Skin of body (tissue), 2 donors: ENCODE measurements around the gene UAP1L1. TPM values are rescaled to one million over a fixed set of nuclear protein-coding genes. Genes with fewer than 3 reads are reported as not detected.
A peak's percentile ranks its signal among the peaks of the same experiment; 100 is the strongest.
"Not testable (repeated sequence)": the region's sequence is repeated elsewhere in the genome, so short reads cannot be mapped to it uniquely, and the experiment has no call there.

ENCODE experiments used
- DNase-seq: peaks from one replicate; lab custom pipeline; 2025; lab: John Stamatoyannopoulos, UW
- total RNA-seq: library from RNA; depleted of rRNA; stranded (reverse); fragments of >200 nt; gene quantifications from one replicate; pipeline ENCODE4 v1.2.3, GENCODE V29; 2014

The UAP1L1 gene
- total RNA-seq, 1 donor from 2014 or later = 5.4 TPM

DNA sequence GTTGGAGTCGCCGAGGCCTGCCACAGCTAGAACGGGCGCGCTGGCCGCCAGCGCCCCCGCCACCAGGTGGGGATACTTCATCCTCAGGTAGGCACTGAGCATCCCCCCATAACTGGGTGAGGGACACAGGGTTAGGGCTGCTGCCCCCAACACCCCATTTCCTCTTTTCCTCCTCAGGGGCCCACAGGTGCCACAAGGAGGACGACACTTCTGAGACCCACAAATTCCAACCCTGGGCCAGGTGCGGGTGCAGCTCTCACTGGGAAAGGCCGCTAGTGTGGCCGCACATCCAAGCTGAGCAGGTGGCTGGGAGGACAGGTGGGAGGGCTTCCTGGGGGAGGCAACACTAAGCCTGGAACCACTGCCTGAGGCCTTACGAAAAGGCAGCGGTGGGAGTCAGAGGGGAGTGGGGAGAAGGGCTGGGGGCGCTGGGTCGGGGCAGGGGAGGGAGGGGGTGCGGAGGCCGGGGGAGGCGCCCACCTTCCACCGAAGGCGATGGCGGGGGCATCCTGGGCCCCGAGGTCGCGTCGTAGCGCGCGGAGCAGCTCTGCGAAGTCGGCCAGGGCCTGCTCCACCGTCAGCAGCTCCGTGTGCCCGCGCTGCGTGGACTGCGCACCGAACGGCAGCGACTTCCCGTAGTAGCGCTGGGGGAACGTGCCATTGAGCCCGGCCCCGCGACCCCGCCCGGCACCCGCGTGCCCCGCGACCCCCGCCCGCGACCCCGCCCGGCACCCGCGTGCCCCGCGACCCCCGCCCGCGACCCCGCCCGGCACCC is 36.3 kb downstream of the UAP1L1 start:
- no peak for DNase-seq

DNA sequence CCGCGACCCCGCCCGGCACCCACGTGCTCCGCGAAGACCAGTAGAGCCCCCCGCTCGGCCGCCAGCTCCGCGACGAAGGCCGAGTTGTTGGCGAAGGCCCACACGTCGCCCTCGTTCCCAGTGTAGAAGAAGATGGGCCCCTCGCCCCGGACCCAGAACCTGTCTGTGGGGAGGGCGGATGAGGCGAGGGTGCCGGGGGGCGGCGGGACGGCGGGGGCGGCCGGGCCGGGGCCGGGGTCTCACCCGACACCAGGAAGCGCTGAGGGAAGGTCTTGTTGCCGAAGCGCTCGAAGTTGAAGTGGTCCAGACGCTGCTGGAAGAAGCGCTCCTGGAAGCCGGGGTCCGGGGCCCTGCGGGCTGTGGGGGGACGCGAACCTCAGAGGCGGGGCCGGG is 36.9 kb downstream of the UAP1L1 start:
- DNase-seq = no peak

DNA sequence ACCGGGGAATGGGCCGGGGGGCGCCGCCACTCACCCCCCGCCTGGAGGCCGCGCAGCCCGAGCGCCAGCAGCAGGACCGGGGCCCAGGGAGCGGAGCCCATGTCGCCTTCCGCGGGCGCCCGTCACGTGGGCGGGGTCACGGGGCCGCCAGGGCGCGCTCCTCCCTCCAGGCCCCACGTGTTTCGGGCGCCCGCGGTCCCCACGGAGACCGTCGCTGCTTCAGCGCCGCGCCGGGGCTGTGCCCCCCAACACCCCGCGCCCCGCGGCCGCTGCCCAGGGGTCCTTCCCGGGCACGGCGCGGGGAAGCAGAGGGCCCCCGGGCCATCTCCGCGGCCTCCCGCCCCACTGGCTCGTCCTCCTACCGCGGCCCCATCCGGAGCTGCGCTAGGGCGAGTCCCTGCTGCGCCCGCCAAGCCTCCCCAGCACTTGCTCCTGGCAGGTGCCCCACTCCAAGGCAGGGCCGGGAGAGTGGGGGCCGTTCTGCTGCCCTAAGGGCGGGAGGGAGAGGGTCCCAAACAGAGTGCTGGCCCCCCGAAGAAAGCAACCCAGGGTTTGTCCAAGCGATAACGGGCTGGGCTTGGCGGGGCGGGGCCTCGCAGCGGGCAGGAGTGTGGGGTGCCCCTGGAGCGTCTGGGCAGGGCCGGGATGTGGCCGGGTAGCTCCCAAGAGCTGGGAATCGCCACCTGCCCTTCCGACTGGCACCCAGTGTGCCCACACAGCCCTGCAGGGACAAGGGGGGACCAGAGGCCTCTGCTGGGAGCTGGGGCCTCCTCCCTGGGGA is 37.5 kb downstream of the UAP1L1 start, which contains the start of gene DPP7:
TSS of gene DPP7 (minus strand) at position 121 of the 781 bp plus-strand sequence. CDS start at position 101, 20 bp downstream.
- no peak for DNase-seq

DNA sequence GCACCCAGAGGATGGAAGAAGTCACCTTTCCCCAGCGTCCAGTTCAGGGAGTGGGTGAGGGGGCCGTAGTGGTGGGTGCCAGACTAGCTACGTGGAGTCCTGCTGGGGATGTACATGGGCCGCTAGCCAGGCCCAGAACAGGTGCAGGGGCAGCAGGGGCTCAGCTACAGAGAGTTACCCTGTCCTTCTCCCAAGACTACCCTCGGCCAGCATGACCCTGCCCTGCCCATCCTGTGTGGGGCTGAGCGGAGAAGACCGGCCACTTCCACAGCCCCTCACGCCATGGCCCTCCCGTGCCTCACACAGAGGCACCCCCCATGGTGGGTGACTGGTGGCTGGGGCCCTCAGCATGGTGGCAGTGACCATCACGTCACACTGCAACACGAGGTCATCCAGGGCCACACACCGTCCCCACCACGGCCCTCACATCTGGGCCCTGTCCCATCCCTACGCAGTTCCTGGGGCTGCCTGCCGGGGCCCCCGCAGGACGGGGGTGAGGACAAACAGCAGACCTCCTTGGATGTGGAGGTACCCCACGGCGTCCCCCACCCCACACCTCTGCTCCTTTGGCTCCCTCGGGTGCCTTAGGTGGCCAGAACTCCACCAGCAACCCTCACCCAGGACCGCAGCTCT is 38.2 kb downstream of the UAP1L1 start:
- DNase-seq = no peak

DNA sequence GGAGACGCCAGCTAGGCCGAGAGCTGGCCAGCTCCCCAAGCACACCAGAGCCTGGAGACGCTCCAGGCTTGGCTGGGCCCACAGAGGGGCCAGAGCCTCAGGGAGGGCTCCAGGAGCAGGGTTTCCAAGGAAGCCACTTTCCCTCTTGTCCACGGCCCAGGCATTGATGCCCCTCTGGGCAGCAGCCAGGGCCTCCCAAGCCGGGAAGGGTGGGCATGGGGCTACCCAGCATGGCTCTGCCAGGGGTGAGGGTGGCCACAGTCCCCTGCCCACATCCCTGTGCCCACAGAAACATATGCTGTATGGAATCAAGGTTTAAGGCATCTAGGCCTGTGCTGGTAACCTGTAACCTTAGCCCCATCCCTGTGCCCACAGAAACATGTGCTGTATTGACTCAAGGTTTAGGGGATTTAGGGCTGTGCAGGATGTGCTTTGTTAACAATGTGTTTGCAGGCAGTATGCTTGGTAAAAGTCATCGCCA is 38.8 kb downstream of the UAP1L1 start:
- no peak for DNase-seq

DNA sequence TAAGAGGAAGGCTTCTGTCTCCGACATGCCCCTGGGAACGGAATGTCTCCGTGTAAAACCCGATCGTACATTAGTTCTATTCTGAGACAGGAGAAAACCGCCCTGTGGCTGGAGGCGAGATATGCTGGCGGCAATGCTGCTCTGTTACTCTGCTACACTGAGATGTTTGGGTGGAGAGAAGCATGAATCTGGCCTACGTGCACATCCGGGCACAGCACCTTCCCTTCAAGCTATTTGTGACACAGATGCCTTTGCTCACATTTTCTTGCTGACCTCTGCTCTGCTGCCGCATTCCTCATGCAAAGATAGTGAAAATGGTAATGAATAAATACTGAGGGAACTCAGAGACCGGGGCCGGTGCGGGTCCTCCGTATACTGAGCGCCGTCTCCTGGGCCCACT is 39.4 kb downstream of the UAP1L1 start:
- DNase-seq = no peak

DNA sequence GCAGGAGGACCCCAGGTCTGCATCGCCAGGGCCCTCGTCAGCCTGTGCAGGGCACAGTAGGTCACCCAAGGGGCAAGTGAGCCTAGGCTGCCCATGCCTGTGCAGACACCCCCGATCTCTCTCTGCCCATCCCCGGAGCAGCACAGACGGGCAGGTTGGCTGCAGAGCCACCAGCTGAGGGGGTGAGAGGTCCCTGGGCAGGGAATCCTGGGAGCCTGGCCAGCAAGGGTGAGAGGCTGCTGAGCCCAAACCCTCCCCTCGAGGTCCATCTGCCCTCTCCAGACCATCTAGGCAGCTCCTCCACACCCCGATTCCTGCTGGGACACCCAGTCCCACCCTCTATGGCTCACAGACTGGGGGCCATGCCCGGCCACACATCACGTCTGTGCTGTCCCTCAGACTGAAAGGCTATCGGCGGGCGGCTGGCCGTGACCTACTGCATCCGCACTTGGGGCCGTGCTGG is 40.0 kb downstream of the UAP1L1 start:
- no peak for DNase-seq

DNA sequence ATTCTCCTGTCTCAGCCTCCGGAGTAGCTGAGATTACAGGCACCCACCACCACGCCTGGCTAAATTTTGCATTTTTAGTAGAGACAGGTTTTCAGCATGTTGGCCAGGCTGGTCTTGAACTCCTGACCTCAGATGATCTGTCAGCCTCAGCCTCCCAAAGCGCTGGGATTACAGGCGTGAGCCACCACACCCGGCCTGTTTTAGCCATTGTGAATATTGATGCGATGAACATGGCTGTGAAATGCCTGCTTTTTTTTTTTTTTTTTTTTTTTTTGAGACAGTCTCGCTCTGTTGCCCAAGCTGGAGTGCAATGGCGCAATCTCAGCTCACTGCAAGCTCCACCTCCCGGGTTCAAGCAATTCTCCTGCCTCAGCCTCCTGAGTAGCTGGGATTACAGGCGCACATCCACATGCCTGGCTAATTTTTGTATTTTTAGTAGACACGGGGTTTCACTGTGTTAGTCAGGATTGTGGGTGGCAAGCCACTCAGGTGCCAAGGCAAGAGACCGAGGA is 40.8 kb downstream of the UAP1L1 start:
- DNase-seq = not testable (repeated sequence)

DNA sequence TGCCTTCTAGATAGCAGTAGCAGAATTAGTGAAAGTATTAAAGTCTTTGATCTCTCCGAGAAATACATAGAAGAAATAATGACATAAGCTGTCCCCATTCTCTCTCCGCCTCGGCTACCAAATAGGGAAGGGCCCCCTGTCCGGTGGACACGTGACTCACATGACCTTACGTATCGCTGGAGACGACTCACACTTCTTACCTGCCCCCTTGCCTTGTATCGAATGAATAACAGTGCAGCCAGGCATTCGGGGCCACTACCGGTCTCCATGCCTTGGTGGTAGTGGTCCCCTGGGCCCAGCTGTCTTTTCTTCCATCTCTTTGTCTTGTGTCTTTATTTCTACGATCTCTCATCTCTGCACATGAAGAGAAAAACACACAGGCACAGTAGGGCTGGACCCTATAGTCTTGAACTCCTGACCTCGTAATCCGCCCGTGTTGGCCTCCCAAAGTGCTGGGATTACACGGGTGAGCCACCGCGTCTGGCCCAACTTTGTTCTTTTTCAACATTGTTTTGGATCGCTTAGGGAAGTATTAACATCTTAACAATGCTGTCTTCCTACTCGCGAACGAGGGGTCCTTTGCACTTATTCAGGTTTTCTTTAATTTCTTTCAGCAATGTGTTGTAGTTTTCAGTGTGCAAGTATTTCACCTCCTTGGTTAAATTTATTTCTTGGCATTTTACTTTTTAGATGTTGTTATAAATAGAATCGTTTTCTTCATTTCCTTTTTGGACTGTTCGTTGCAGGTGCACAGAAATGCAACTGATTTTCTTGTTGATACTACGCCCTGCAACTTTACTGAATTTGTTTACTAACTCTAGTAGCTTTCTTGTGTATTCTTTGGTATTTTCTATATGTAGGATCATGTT is 44.8 kb downstream of the UAP1L1 start:
- DNase-seq = not testable (repeated sequence)

DNA sequence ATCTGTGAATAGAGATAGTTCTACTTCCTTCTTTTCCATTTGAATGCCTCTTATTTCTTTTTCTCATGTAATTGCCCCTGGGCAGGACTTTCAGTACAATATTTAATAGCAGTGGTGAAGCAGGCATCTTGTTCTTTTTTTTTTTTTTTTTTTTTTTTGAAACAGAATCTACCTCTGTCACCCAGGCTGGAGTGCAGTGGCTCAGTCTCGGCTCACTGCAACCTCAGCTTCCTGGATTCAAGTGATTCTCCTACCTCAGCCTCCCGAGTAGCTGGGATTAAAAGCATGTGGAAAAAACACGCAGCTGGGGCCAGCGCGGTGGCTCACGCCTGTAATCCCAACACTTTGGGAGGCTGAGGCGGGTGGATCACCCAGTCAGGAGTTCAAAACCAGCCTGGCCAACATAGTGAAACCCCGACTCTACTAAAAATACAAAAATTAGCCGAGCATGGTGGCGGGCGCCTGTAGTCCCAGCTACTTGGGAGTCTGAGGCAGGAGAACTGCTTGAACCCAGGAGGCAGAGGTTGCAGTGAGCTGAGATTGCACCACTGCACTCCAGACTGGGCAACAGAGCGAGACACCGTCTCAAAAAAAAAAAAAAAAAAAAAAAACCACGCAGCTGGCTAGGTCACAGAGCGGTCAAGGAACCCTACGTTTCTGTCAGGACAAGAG is 45.6 kb downstream of the UAP1L1 start:
- DNase-seq = not testable (repeated sequence)

DNA sequence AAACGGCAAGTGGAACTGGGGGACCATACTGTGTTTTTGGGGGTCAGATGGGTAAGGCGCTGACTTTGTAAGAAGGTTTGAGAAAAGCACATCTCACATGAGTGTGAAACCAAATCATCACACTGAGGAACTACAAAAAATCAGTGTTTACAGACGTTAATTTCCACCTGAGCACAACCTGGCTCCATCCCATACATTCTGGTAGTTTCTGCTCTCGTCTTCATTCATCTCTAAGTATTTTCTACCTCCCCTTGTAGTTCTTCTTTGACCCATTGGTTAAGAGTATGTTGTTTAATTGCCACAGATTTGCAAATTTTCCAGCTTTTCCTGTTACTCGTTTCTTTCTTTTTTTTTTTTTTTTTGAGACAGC is 46.1 kb downstream of the UAP1L1 start:
- DNase-seq = no peak

DNA sequence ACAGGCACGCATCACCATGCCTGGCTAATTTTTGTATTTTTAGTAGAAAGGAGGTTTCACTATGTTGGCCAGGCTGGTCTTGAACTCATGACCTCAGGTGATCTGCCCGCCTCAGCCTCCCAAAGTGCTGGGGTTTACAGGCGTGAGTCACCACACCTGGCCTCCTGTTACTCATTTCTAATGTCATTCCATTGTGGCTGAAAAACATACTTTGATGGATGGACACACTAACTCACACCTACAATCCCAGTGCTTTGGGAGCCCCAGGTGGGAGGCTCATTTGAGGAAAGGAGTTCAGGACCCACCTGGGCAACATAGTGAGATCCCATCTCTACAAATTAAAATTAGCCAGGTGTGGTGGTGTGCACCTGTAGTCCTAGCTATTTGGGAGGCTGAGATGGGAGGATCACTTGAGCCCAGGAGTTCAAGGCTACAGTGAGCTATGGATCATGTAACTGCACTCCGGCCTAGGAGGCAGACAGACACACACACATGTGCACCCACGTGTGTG is 46.7 kb downstream of the UAP1L1 start:
- DNase-seq = not testable (repeated sequence)

DNA sequence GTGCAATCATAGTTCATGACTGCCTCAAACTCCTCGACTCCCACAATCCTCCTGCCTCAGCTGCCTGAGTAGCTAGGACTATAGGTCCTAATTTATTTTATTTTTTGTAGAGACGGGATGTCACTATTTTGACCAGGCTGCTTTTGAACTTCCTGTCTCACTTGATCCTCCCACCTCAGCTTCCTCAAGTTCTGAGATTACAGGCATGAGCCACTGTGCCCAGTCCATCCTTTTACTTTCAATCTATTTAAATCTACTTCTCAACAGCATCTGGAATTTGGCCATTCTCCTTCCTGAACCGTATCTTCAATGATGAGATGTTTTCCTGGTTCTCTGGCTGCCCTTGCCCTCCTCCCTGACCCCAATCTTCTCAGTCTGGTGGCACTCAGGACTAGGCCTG is 49.5 kb downstream of the UAP1L1 start:
- no peak for DNase-seq

DNA sequence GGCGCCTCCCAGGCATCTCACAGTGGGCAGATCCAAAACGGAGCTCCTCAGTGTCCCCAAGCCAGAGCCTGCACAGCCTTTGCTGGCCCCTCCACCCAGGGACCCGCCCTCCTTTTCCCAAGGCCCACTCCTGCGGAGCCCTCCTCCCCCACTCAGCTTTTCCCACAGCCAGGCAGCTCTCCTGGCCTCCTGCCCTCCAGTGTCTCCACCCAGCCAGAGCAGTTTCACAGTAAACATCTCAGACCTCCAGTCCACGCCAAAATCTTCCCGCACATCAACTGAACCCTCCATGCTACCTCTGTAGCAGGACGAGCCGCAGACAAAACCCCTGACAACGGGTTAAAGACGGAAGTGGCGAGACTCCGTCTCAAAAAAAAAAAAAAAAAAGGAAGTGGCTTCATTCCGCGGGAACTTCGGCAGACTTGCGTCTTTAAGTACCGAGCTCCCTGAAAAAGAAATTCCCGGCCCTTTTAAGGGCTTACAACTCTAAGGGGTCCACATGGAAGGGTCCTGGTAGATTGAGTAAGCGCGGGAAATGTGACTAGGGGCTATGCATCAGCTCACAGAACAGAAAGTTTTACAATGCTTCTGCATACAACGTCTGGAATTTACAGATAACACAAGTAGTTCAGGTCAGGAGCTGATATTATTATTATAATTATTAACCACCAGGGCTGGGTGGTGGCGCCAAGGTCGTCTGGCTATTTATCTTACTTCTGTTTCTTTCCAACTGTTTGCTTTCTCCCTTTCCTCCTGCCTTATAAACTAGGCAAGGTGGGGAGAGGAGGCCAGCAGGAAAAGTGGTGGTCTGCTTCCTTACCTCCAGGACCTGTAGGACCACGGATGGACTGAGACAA is 50.2 kb downstream of the UAP1L1 start:
- DNase-seq = no peak

DNA sequence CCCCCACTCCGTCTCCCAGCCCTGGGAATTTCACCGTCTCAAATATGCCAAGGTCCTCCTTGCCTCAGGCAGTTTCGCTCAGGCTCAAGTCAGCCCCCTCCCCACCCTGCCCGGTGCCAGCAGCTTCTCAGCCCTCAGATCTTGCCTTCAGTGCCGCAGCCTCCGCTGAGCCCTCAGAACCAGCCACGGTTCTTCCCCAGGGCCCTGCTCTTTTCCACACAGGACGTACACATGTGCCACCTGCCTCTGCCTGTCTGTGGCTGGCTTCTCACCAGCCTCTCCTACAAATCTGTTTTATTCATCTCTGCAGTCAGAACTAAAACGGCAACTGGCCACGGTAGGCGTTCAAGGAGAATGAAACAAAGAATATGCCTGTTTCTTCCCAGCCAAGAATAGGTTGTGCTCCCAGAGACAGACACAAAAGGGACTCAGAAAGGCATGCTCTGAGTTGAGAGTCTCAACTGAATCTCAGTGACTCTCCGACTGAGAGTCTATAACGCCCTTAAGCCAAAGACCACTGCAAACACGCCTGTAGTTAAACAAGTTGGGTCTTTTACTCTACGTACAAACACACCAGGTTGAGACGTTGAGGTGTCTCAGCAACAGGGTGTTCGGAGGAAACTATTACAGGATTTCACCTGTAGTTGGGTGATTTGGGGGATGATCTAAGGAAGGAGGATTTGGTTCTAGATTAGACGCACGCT is 51.0 kb downstream of the UAP1L1 start:
- DNase-seq = no peak

DNA sequence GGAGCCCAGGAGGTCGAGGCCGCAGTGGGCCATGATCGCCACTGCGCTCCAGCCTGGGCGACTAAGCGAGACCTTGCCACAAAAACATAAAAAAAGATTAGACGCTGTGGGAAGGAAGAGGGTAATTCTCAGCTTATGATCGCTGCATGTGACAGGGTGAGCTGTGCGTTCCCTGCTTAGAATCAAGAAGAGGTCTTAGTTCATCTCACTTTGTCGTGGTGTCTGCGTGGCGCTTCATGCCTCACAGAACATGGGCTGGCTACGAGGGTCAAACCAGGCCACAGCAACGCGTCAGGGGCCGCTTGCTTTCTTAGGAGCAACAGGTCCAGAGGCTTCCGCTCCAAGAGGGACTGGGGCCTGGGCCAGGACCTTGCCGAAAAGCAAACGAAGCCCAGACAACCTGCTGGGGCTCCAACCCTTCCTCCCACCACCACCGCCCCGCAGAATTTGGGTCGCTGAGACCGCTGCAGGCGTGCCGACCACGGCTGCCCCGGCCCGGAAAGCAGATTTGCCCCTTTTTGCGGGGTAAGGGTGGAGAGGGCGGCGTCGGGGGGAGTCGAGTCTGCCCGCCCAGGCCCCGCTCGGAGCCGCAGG is 51.6 kb downstream of the UAP1L1 start:
- no peak for DNase-seq

DNA sequence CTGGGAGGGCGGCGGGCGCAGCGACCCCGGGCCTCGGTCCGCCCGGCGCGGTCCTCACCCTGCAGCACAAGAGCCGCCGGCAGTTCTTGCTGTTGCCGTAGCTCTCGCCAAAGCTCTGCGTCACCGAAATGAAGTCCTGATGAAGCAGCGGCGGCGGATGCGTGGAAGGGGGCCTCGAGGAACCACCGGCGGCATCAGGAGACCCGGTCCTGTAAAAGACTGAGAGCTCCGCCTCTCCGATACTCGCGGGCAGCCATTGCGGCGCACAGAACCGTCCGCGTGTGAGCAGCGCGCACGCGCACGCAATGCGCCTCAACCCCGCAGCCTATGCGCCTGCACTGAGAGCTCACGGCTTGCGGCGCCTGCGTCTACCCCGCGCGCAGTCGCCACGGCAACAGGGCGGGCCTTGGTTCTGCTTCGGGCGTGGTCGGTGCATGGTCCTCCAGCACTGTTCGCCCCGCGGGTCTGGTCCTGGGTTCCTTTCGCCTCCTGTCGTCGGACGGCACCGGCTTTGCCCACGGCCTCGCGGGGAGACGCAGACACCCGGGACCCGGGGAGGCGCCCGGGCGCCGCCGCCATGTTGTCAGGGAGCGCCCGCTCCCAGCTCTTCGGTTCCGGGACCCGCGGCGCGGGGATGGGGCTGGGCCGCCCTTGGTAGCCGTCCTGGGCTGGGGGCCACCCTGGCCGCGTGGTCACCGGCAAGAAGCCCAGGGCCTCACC is 52.3 kb downstream of the UAP1L1 start:
- DNase-seq = peak; percentile 81
